Measurements from ENCODE around the gene SLC2A2.

SLC2A2 gene

GRCh38 chr3:170949211-170949610 lies 77.3 kb downstream of the SLC2A2 start:
- H3K4me3 ChIP-seq (ENCODE audit: low read length) = no peak overlapping the region
- H3K36me3 ChIP-seq (replicated peaks; ENCODE audit: insufficient read depth, low read length) = no peaks in the 10 kb centered on the region
- H3K4me2 ChIP-seq (ENCODE audit: low read depth, low read length) = no peak overlapping the region
- DNase-seq = no peak
- H3F3A ChIP-seq (ENCODE audit: insufficient read depth, low read length) = no peaks in the 10 kb centered on the region
- no peaks in the 10 kb centered on the region for H3K4me1 ChIP-seq (ENCODE audit: low read length)
- no peak overlapping the region for H3K27ac ChIP-seq (ENCODE audit: low read length)
- H3K9ac ChIP-seq (ENCODE audit: low read length) = no peak overlapping the region
- no peaks in the 10 kb centered on the region for H4K20me1 ChIP-seq (ENCODE audit: insufficient read depth, low read length)
- no peaks in the 10 kb centered on the region for H3K9me2 ChIP-seq (replicated peaks; ENCODE audit: insufficient read depth, low read length)
- TF ChIP-seq EZH2phosphoT487 (IDR thresholded peaks at IDR 0.05; ENCODE audit: low read length) (no peak), EZH2 (optimal IDR thresholded peaks at IDR 0.05; ENCODE audit: low read depth, low read length) (no peak), CTCF (IDR thresholded peaks at IDR 0.05; ENCODE audit: low read length) (no peak)
- H2AFZ ChIP-seq (ENCODE audit: low read length) = no peak overlapping the region
- no peaks in the 10 kb centered on the region for H3K9me3 ChIP-seq (replicated peaks; ENCODE audit: insufficient read depth, low read length)
- H3K27me3 ChIP-seq (replicated peaks; ENCODE audit: insufficient read depth, low read length) = no peaks in the 10 kb centered on the region
- no peaks in the 10 kb centered on the region for H3K79me2 ChIP-seq (ENCODE audit: low read length)

GRCh38 chr3:170947018-170947769 lies 79.3 kb downstream of the SLC2A2 start:
- Histone ChIP-seq H3F3A (ENCODE audit: insufficient read depth, low read length) (no peaks in the 10 kb centered on the region), H2AFZ (ENCODE audit: low read length) (no peak overlapping the region), H3K4me2 (ENCODE audit: low read depth, low read length) (no peak overlapping the region), H3K9me2 (replicated peaks; ENCODE audit: insufficient read depth, low read length) (no peaks in the 10 kb centered on the region), H3K27me3 (replicated peaks; ENCODE audit: insufficient read depth, low read length) (no peaks in the 10 kb centered on the region), H3K27ac (ENCODE audit: low read length) (no peak overlapping the region), H4K20me1 (ENCODE audit: insufficient read depth, low read length) (no peaks in the 10 kb centered on the region), H3K9ac (ENCODE audit: low read length) (no peak overlapping the region), H3K36me3 (replicated peaks; ENCODE audit: insufficient read depth, low read length) (no peaks in the 10 kb centered on the region), H3K4me1 (ENCODE audit: low read length) (no peaks in the 10 kb centered on the region), H3K4me3 (ENCODE audit: low read length) (no peak overlapping the region), H3K79me2 (ENCODE audit: low read length) (no peaks in the 10 kb centered on the region), H3K9me3 (replicated peaks; ENCODE audit: insufficient read depth, low read length) (no peaks in the 10 kb centered on the region)
- TF ChIP-seq CTCF (IDR thresholded peaks at IDR 0.05; ENCODE audit: low read length) (no peak), EZH2 (optimal IDR thresholded peaks at IDR 0.05; ENCODE audit: low read depth, low read length) (no peak)
- DNase-seq = no peak
